IPS-20b (cell line): ENCODE measurements around the gene AJM1.
"Not testable (repeated sequence)": the region's sequence is repeated elsewhere in the genome, so short reads cannot be mapped to it uniquely, and the experiment has no call there.

ENCODE experiments used
- H3K27ac ChIP-seq: one replicate; pipeline ENCODE4 v1.5.1; 2013; ENCODE audit warnings: low read length
- H3K27me3 ChIP-seq: 2 replicates; pipeline ENCODE4 v1.6.1; 2013; ENCODE audit warnings: mild to moderate bottlenecking, low read length, inconsistent platforms; ENCODE audit not compliant: insufficient read depth
- H3K36me3 ChIP-seq: 2 replicates; pipeline ENCODE4 v1.6.1; 2013; ENCODE audit warnings: low read depth, mild to moderate bottlenecking, inconsistent platforms, low read length, moderate library complexity; ENCODE audit not compliant: insufficient read depth
- H3K4me1 ChIP-seq: 2 replicates; pipeline ENCODE4 v1.6.1; 2013; ENCODE audit warnings: mild to moderate bottlenecking, control low read depth, inconsistent platforms, low read length, moderate library complexity; ENCODE audit not compliant: insufficient read depth
- H3K4me3 ChIP-seq: 2 replicates; pipeline ENCODE4 v1.5.1; 2013; ENCODE audit warnings: mild to moderate bottlenecking, low read length, inconsistent platforms
- H3K9ac ChIP-seq: 2 replicates; pipeline ENCODE4 v1.6.1; 2013; ENCODE audit warnings: low read depth, mild to moderate bottlenecking, inconsistent platforms, low read length, moderate library complexity
- H3K9me3 ChIP-seq: 2 replicates; pipeline ENCODE4 v1.6.1; 2013; ENCODE audit warnings: mild to moderate bottlenecking, low read depth, low read length, inconsistent platforms; ENCODE audit not compliant: insufficient read depth

Gene AJM1

GRCh38 chr9:136827794-136828473 is 14.3 kb upstream of the AJM1 start:
- H3K4me1 ChIP-seq, result no peaks in the 10 kb centered on the region
- H3K9ac ChIP-seq, result no peak overlapping the region
- no peaks in the 10 kb centered on the region for H3K27me3 ChIP-seq
- no peaks in the 10 kb centered on the region for H3K9me3 ChIP-seq
- H3K36me3 ChIP-seq, result peaks cover 90% of the 10 kb centered on the region
- H3K4me3 ChIP-seq, result no peak overlapping the region
- H3K27ac ChIP-seq, result no peak overlapping the region

GRCh38 chr9:136828474-136829140 is 13.7 kb upstream of the AJM1 start:
- Histone ChIP-seq H3K27me3 (no peaks in the 10 kb centered on the region), H3K9me3 (no peaks in the 10 kb centered on the region), H3K36me3 (peaks cover 87% of the 10 kb centered on the region), H3K9ac (no peak overlapping the region), H3K27ac (no peak overlapping the region), H3K4me1 (no peaks in the 10 kb centered on the region), H3K4me3 (no peak overlapping the region)

- Histone ChIP-seq H3K4me1 (no peaks in the 10 kb centered on the region), H3K27ac (no peak overlapping the region), H3K9ac (no peak overlapping the region), H3K9me3 (no peaks in the 10 kb centered on the region), H3K4me3 (no peak overlapping the region), H3K27me3 (no peaks in the 10 kb centered on the region), H3K36me3 (peaks cover 85% of the 10 kb centered on the region)
Observed at GRCh38 chr9:136829412-136829811, 12.9 kb upstream of the AJM1 start.

- Histone ChIP-seq H3K4me3 (no peak overlapping the region), H3K9me3 (no peaks in the 10 kb centered on the region), H3K4me1 (no peaks in the 10 kb centered on the region), H3K36me3 (peaks cover 77% of the 10 kb centered on the region), H3K27ac (no peak overlapping the region), H3K9ac (no peak overlapping the region), H3K27me3 (no peaks in the 10 kb centered on the region)
Observed at GRCh38 chr9:136829981-136830885, 12.0 kb upstream of the AJM1 start.

GRCh38 chr9:136831002-136831719 is 11.1 kb upstream of the AJM1 start:
- H3K4me1 ChIP-seq, result no peaks in the 10 kb centered on the region
- no peak overlapping the region for H3K4me3 ChIP-seq
- H3K27me3 ChIP-seq, result no peaks in the 10 kb centered on the region
- no peaks in the 10 kb centered on the region for H3K9me3 ChIP-seq
- no peak overlapping the region for H3K9ac ChIP-seq
- peaks cover 68% of the 10 kb centered on the region for H3K36me3 ChIP-seq
- H3K27ac ChIP-seq, result no peak overlapping the region

- Histone ChIP-seq H3K27ac (no peak overlapping the region), H3K4me1 (no peaks in the 10 kb centered on the region), H3K9me3 (no peaks in the 10 kb centered on the region), H3K9ac (no peak overlapping the region), H3K27me3 (no peaks in the 10 kb centered on the region), H3K4me3 (no peak overlapping the region), H3K36me3 (peaks cover 65% of the 10 kb centered on the region)
Observed at GRCh38 chr9:136831720-136832104, 10.6 kb upstream of the AJM1 start.

GRCh38 chr9:136832581-136832980 is 9.7 kb upstream of the AJM1 start:
- H3K27me3 ChIP-seq, result no peaks in the 10 kb centered on the region
- H3K27ac ChIP-seq, result no peak overlapping the region
- H3K4me1 ChIP-seq, result no peaks in the 10 kb centered on the region
- H3K9me3 ChIP-seq, result no peaks in the 10 kb centered on the region
- peaks cover 56% of the 10 kb centered on the region for H3K36me3 ChIP-seq
- H3K4me3 ChIP-seq, result no peak overlapping the region
- H3K9ac ChIP-seq, result no peak overlapping the region

GRCh38 chr9:136833381-136834048 is 8.8 kb upstream of the AJM1 start:
- not testable (repeated sequence) for H3K4me1 ChIP-seq, H3K4me3 ChIP-seq, H3K27ac ChIP-seq, H3K9ac ChIP-seq, H3K9me3 ChIP-seq, H3K27me3 ChIP-seq
- peaks cover 47% of the 10 kb centered on the region for H3K36me3 ChIP-seq

- Histone ChIP-seq H3K27me3 (no peaks in the 10 kb centered on the region), H3K36me3 (peaks cover 41% of the 10 kb centered on the region), H3K4me3 (no peak overlapping the region)
Observed at GRCh38 chr9:136835162-136835931, 6.9 kb upstream of the AJM1 start.

GRCh38 chr9:136835932-136836904 is 6.1 kb upstream of the AJM1 start:
- Histone ChIP-seq H3K9ac (no peak overlapping the region), H3K36me3 (peaks cover 33% of the 10 kb centered on the region), H3K27me3 (no peaks in the 10 kb centered on the region), H3K27ac (no peak overlapping the region), H3K9me3 (no peaks in the 10 kb centered on the region), H3K4me3 (no peak overlapping the region), H3K4me1 (no peaks in the 10 kb centered on the region; the same call in 1 of the 2 replicates)

More at GRCh38 chr9:136835162-136835931, 6.9 kb upstream of the AJM1 start:
- Histone ChIP-seq H3K4me1 (no peaks in the 10 kb centered on the region), H3K9me3 (no peaks in the 10 kb centered on the region), H3K9ac (no peak overlapping the region), H3K27ac (no peak overlapping the region)
